ENCODE data around the gene APRT. TPM values are rescaled to one million over a fixed set of nuclear protein-coding genes. Genes with fewer than 3 reads are reported as not detected.

APRT gene
- total RNA-seq, 4 donors from 2014 or later = 32.5 to 82.2 (median 56.3) TPM

GRCh38 chr16:88793251-88793954, 18.3 kb downstream of the APRT start:
- Histone ChIP-seq H3K36me3 (no peaks in the 10 kb centered on the region), H3K27ac (no peak overlapping the region), H3K4me1 (no peaks in the 10 kb centered on the region), H3K4me3 (no peak overlapping the region), H3K9me3 (no peaks in the 10 kb centered on the region), H3K27me3 (peaks cover 0 to 8% of the 10 kb centered on the region in 2 donors)
- DNase-seq = no peak
- intact Hi-C loops (cut with DNase I; ENCODE audit: low total_unique reads) = no loop called here
- TF ChIP-seq POLR2A (IDR thresholded peaks at IDR 0.05) (no peak), CTCF (IDR thresholded peaks at IDR 0.05) (no peak)

GRCh38 chr16:88792668-88793250, 19.0 kb downstream of the APRT start:
- no peaks in the 10 kb centered on the region for H3K4me1 ChIP-seq
- no peak for TF ChIP-seq CTCF (IDR thresholded peaks at IDR 0.05)
- TF ChIP-seq POLR2A (IDR thresholded peaks at IDR 0.05) = no peak
- no peaks in the 10 kb centered on the region for H3K36me3 ChIP-seq
- intact Hi-C loops (cut with DNase I; ENCODE audit: low total_unique reads) = no loop called here
- H3K4me3 ChIP-seq = no peak overlapping the region
- peaks cover 0 to 8% of the 10 kb centered on the region in 2 donors for H3K27me3 ChIP-seq
- H3K9me3 ChIP-seq = no peaks in the 10 kb centered on the region
- DNase-seq = no peak
- H3K27ac ChIP-seq = no peak overlapping the region

- intact Hi-C loops (cut with DNase I; ENCODE audit: low total_unique reads) = no loop called here
- TF ChIP-seq POLR2A (IDR thresholded peaks at IDR 0.05) (no peak), CTCF (IDR thresholded peaks at IDR 0.05) (no peak)
- no peak for DNase-seq
- H3K27ac ChIP-seq = no peak overlapping the region
- H3K4me1 ChIP-seq = no peaks in the 10 kb centered on the region
- no peak overlapping the region for H3K4me3 ChIP-seq
- H3K27me3 ChIP-seq = peaks cover 0 to 8% of the 10 kb centered on the region in 2 donors
- H3K9me3 ChIP-seq = no peaks in the 10 kb centered on the region
- H3K36me3 ChIP-seq = no peaks in the 10 kb centered on the region
Observed at GRCh38 chr16:88792078-88792550, 19.6 kb downstream of the APRT start.

- TF ChIP-seq CTCF (IDR thresholded peaks at IDR 0.05) (no peak), POLR2A (IDR thresholded peaks at IDR 0.05) (no peak)
- Histone ChIP-seq H3K36me3 (no peaks in the 10 kb centered on the region), H3K27me3 (peaks cover 0 to 8% of the 10 kb centered on the region in 2 donors), H3K27ac (no peak overlapping the region), H3K9me3 (no peaks in the 10 kb centered on the region), H3K4me1 (no peaks in the 10 kb centered on the region), H3K4me3 (no peak overlapping the region)
- DNase-seq = no peak
- intact Hi-C loops (cut with DNase I; ENCODE audit: low total_unique reads) = no loop called here
Observed at GRCh38 chr16:88790312-88791211, 21.2 kb downstream of the APRT start.

All from uterus (tissue), 4 donors.